Prostate gland (tissue), 2 donors: Measurements from ENCODE around the gene BAHD1.

Experiments
- POLR2AphosphoS5 ChIP-seq: sonication (generic); formaldehyde crosslinking; IDR thresholded peaks from one replicate; pipeline ENCODE4 v1.6.1; 2017; ENCODE audit warnings: antibody characterized with exemption
- TF ChIP-seq, protein P1 (sequence below), 4 experiments: fragments of 200-600 bp in 2 of 4; fragments of 450-650 bp in 2 of 4; sonication (generic) in 2 of 4; IDR thresholded peaks; 1 replicate in 3 of 4; 2 replicates in 1 of 4; pipeline ENCODE4 v1.5.1; 2016 to 2019; ENCODE audit warnings: antibody characterized with exemption in 4 of 4, mild to moderate bottlenecking in 2 of 4, moderate library complexity in 2 of 4

DNA sequence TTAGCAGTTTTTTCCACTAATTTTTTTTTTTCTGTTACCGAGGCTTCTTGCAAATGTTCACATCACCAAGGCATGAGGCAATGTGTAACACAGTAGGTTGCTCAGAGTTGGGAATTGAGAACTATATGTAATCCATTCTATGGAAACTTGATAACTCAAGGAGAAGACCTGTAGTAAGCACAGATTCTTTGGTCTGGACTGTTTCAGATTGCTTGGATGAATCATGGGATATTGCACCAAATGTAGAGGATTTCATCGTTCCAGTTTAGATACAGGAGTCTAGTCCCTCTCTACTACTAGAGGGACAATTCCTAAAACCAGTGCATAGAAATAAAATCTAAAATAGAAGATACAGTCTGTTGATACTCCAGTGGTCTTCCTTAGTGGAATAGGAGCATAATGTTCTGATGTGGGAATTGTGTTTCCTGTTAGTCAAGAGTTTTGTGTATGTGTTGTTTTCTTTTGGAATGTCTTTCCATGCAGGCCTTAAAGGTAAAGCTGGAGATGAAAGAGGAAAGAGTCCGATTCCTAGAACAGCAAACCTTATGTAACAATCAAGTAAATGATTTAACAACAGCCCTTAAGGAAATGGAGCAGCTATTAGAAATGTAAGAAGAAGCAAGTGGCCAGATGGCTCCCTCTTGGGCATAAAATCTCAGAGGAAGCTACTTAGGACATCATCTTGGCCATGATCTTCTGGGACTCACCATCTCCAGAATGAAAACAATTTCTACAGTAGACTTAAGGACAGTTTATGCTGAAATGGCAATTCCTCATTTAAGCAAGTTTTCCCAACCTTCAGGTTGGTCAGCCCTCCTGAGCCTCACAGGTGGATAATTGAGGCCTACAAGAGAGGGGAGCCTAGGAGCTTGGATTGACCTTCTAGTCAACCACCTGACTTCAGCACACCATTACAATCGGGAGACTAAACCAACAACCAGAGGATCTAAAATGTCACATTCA, 47.5 kb upstream of the BAHD1 start:
- TF ChIP-seq, protein P1, sequence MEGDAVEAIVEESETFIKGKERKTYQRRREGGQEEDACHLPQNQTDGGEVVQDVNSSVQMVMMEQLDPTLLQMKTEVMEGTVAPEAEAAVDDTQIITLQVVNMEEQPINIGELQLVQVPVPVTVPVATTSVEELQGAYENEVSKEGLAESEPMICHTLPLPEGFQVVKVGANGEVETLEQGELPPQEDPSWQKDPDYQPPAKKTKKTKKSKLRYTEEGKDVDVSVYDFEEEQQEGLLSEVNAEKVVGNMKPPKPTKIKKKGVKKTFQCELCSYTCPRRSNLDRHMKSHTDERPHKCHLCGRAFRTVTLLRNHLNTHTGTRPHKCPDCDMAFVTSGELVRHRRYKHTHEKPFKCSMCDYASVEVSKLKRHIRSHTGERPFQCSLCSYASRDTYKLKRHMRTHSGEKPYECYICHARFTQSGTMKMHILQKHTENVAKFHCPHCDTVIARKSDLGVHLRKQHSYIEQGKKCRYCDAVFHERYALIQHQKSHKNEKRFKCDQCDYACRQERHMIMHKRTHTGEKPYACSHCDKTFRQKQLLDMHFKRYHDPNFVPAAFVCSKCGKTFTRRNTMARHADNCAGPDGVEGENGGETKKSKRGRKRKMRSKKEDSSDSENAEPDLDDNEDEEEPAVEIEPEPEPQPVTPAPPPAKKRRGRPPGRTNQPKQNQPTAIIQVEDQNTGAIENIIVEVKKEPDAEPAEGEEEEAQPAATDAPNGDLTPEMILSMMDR (IDR thresholded peaks at IDR 0.05): no peak
- TF ChIP-seq POLR2AphosphoS5: no peak
